ENCODE data around the gene UBE2G2. TPM values are rescaled to one million over a fixed set of nuclear protein-coding genes. Genes with fewer than 3 reads are reported as not detected.

The UBE2G2 gene
- total RNA-seq, 1 experiment from 2014 or later = 117 TPM

GRCh38 chr21:44813149-44813548, 11.5 kb upstream of the UBE2G2 start:
- DNase-seq (ENCODE audit: low spot score) = no peak
- CTCF ChIA-PET = no interaction called here
- no peak for TF ChIP-seq ATF2 (CRISPR knock-in tag; IDR thresholded peaks at IDR 0.05; ENCODE audit: borderline replicate concordance, low read depth)
- TF ChIP-seq CREM (CRISPR knock-in tag; IDR thresholded peaks at IDR 0.05) = no peak
- no peak for TF ChIP-seq CBFB (CRISPR knock-in tag; IDR thresholded peaks at IDR 0.05; ENCODE audit: low read depth)
- TF ChIP-seq TEAD4 (CRISPR knock-in tag; IDR thresholded peaks at IDR 0.05) = no peak
- no peak for TF ChIP-seq ZNF425 (CRISPR knock-in tag; conservative IDR thresholded peaks at IDR 0.05)
- no peak for TF ChIP-seq ESRRA (CRISPR knock-in tag; IDR thresholded peaks at IDR 0.05; ENCODE audit: borderline replicate concordance)
- no peak for TF ChIP-seq ZNF532 (CRISPR knock-in tag; IDR thresholded peaks at IDR 0.05; ENCODE audit: borderline replicate concordance)
- no peak for TF ChIP-seq GTF2I (CRISPR knock-in tag; conservative IDR thresholded peaks at IDR 0.05)
- H3K4me3 Mint-ChIP-seq = no peak overlapping the region
- peaks cover 18% of the 10 kb centered on the region for H3K36me3 Mint-ChIP-seq
- H3K27ac Mint-ChIP-seq = peak overlapping the region; percentile 41; the same call in 1 of the 2 replicates
- no peak for ATAC-seq
- no peaks in the 10 kb centered on the region for H3K9me3 Mint-ChIP-seq
- POLR2A ChIA-PET = no interaction called here
- peaks cover 10% of the 10 kb centered on the region for H3K4me1 Mint-ChIP-seq
- no peaks in the 10 kb centered on the region for H3K27me3 Mint-ChIP-seq (ENCODE audit: low read depth)

- DNase-seq (ENCODE audit: low spot score) (no peak), ATAC-seq (no peak)
- Mint-ChIP-seq H3K27me3 (ENCODE audit: low read depth) (no peaks in the 10 kb centered on the region), H3K9me3 (no peaks in the 10 kb centered on the region), H3K27ac (no peak overlapping the region), H3K4me1 (peaks cover 10% of the 10 kb centered on the region), H3K4me3 (no peak overlapping the region), H3K36me3 (peaks cover 18% of the 10 kb centered on the region)
- CTCF ChIA-PET = no interaction called here
- POLR2A ChIA-PET = no interaction called here
- TF ChIP-seq ZNF219 (CRISPR knock-in tag; IDR thresholded peaks at IDR 0.05; ENCODE audit: borderline replicate concordance) (no peak), ZBTB21 (CRISPR knock-in tag; IDR thresholded peaks at IDR 0.05; ENCODE audit: borderline replicate concordance) (no peak), ATF3 (CRISPR knock-in tag; conservative IDR thresholded peaks at IDR 0.05) (no peak), NR2C2 (CRISPR knock-in tag; IDR thresholded peaks at IDR 0.05) (no peak), ATF2 (CRISPR knock-in tag; IDR thresholded peaks at IDR 0.05; ENCODE audit: borderline replicate concordance, low read depth) (no peak), JUN (CRISPR knock-in tag; IDR thresholded peaks at IDR 0.05) (no peak), CBFB (CRISPR knock-in tag; IDR thresholded peaks at IDR 0.05; ENCODE audit: low read depth) (no peak), ZNF532 (CRISPR knock-in tag; IDR thresholded peaks at IDR 0.05; ENCODE audit: borderline replicate concordance) (no peak), TCF7 (CRISPR knock-in tag; IDR thresholded peaks at IDR 0.05; ENCODE audit: low read depth) (no peak), RELA (CRISPR knock-in tag; IDR thresholded peaks at IDR 0.05; ENCODE audit: borderline replicate concordance) (no peak), FOXP1 (CRISPR knock-in tag; IDR thresholded peaks at IDR 0.05; ENCODE audit: borderline replicate concordance) (no peak), ZNF317 (CRISPR knock-in tag; IDR thresholded peaks at IDR 0.05; ENCODE audit: borderline replicate concordance, low read depth) (no peak), CDX4 (CRISPR knock-in tag; IDR thresholded peaks at IDR 0.05; ENCODE audit: borderline replicate concordance) (no peak), ZMAT4 (CRISPR knock-in tag; IDR thresholded peaks at IDR 0.05) (no peak)
Measured at GRCh38 chr21:44812640-44813039, 11.0 kb upstream of the UBE2G2 start.
